Measurements from ENCODE around the gene ZNF207. TPM values are rescaled to one million over a fixed set of nuclear protein-coding genes. Genes with fewer than 3 reads are reported as not detected.
A peak's percentile ranks its signal among the peaks of the same experiment; 100 is the strongest.

Gene ZNF207
- total RNA-seq, 1 experiment from 2014 or later, result 296 TPM

- H3K9ac ChIP-seq (ENCODE audit: extremely low read depth, insufficient read length, low read length), result peak within 1 kb of the TSS; percentile 81
- H3K79me1 ChIP-seq (ENCODE audit: insufficient read depth, low read depth, low read length, poor library complexity, severe bottlenecking), result no peaks in the 10 kb centered on the region
- H3K56ac ChIP-seq (ENCODE audit: insufficient read length, low read depth, low read length), result no peak within 1 kb of the TSS
- H3T11ph ChIP-seq (ENCODE audit: low read length), result no peak within 1 kb of the TSS
- H4K20me1 ChIP-seq (ENCODE audit: control insufficient read depth, insufficient read depth, insufficient read length), result no peaks in the 10 kb centered on the region
- no peak within 1 kb of the TSS for H3K23ac ChIP-seq (ENCODE audit: insufficient read length, low read depth, low read length)
- Mint-ChIP-seq H3K9me3 (no peaks in the 10 kb centered on the region), H3K36me3 (ENCODE audit: insufficient read depth in 1 of 3, low read depth in 3 of 3) (peaks cover 2 to 27% (median 25%) of the 10 kb centered on the region in 3 experiments; a peak in 6 of 7 replicates), H3K4me1 (peaks cover 11 to 16% of the 10 kb centered on the region in 2 experiments), H3K4me3 (peak within 1 kb of the TSS; percentile 96 to 99), H3K27me3 (ENCODE audit: low read depth) (no peaks in the 10 kb centered on the region), H3K27ac (peak within 1 kb of the TSS; percentile 92 to 99 (median 97))
- no peak for TF ChIP-seq CTCF (conservative IDR thresholded peaks at IDR 0.05)
- peak; percentile 87 for DNase-seq
- H3K27me3 ChIP-seq (ENCODE audit: insufficient read depth, low read length), result no peaks in the 10 kb centered on the region
- H3K4me1 ChIP-seq (ENCODE audit: insufficient read depth, low read length), result peaks cover 3% of the 10 kb centered on the region; the same call in 1 of the 2 replicates
- H3K18ac ChIP-seq (ENCODE audit: insufficient read length, low read depth, low read length), result peak within 1 kb of the TSS; percentile 80
- peaks cover 4% of the 10 kb centered on the region for H3K23me2 ChIP-seq (ENCODE audit: insufficient read length, low read depth, low read length, poor library complexity, severe bottlenecking)
- no peak within 1 kb of the TSS for H2AK5ac ChIP-seq (ENCODE audit: insufficient read length, low read length)
- no peak within 1 kb of the TSS for H3K27ac ChIP-seq (ENCODE audit: insufficient read length, low read depth, low read length)
- H2AFZ ChIP-seq (ENCODE audit: low read length), result no peak within 1 kb of the TSS
- no peaks in the 10 kb centered on the region for H3K9me3 ChIP-seq (ENCODE audit: control insufficient read depth, low read depth, low read length)
- H3K79me2 ChIP-seq (ENCODE audit: insufficient read depth, low read length), result no peaks in the 10 kb centered on the region
- H2BK15ac ChIP-seq (ENCODE audit: low read depth, low read length), result no peak within 1 kb of the TSS
- H2BK20ac ChIP-seq (ENCODE audit: low read depth, low read length, poor library complexity, severe bottlenecking), result no peak within 1 kb of the TSS
- no peak within 1 kb of the TSS for H4K5ac ChIP-seq (ENCODE audit: insufficient read length, low read depth, low read length)
- H3K4ac ChIP-seq (ENCODE audit: low read depth, low read length), result no peak within 1 kb of the TSS
- peak within 1 kb of the TSS; percentile 41 for H3K4me2 ChIP-seq (ENCODE audit: insufficient read depth, insufficient read length, low read length)
- no peak within 1 kb of the TSS for H2BK12ac ChIP-seq (ENCODE audit: insufficient read length, low read depth, low read length)
- no peak within 1 kb of the TSS for H4K91ac ChIP-seq (ENCODE audit: insufficient read length, low read depth, low read length)
- WGBS (ENCODE audit: extremely low coverage, insufficient read length, low lambda C conversion rate), result no CpG with 5 or more reads among the region's 47 CpGs
- no peak within 1 kb of the TSS for H4K8ac ChIP-seq (replicated peaks; ENCODE audit: insufficient read length, low read depth, low read length)
- H2BK120ac ChIP-seq (ENCODE audit: low read depth, low read length, poor library complexity, severe bottlenecking), result no peak within 1 kb of the TSS
- peak within 1 kb of the TSS; percentile 72; the same call in 1 of the 2 replicates for H3K14ac ChIP-seq (ENCODE audit: insufficient read depth, low read length)
- H2BK5ac ChIP-seq (ENCODE audit: insufficient read length, low read length), result no peak within 1 kb of the TSS
Measured at GRCh38 chr17:32341857-32342602, 7.9 kb upstream of the ZNF207 start, which contains the start of gene C17orf75. Gene C17orf75, minus strand, starts transcription at chr17:32342173. Its CDS starts 34 bp downstream, at chr17:32342139.
